IMR-90 (cell line): Measurements from ENCODE around the gene TSPAN1. TPM values are rescaled to one million over a fixed set of nuclear protein-coding genes. Genes with fewer than 3 reads are reported as not detected.

Experiments used
- ATAC-seq: fragments of 200-7000 bp; cut with Tn5 transposase; 2 replicates; pipeline ENCODE4 v1.9.1; 2020; ENCODE audit warnings: low read depth, mild to moderate bottlenecking, moderate library complexity
- BruUV-seq: library from RNA; stranded (reverse); fragments of 400-500 nt; replicated peaks from 2 replicates; lab custom pipeline; 2021; lab: Mats Ljungman, UMichigan
- CTCF ChIA-PET: fragments of 300-600 bp; formaldehyde crosslinking; extraction: SDS; loops from one replicate; lab custom pipeline; 2021; ENCODE audit warnings: antibody characterized with exemption; lab: Yijun Ruan, JAX
- POLR2A ChIA-PET: fragments of 300-600 bp; sonication (Branson Sonifier 250); formaldehyde crosslinking; loops from one replicate; lab custom pipeline; 2022; ENCODE audit warnings: antibody characterized with exemption; ENCODE audit not compliant: unreplicated experiment; lab: Charles Lee
- DNase-seq: peaks from one replicate; pipeline ENCODE4 v3.0.0; 2013
- H2AFZ ChIP-seq: replicated peaks from 2 replicates; pipeline ENCODE3; 2013; ENCODE audit warnings: low read length, mild to moderate bottlenecking; ENCODE audit not compliant: poor library complexity
- H2AK5ac ChIP-seq: 2 replicates; pipeline ENCODE4 v1.6.1; 2013; ENCODE audit warnings: low read depth, low read length, inconsistent platforms
- H2AK9ac ChIP-seq: replicated peaks from 2 replicates; pipeline ENCODE3; 2013; ENCODE audit warnings: mild to moderate bottlenecking, low read depth, low read length, moderate library complexity; ENCODE audit not compliant: poor library complexity
- H2BK120ac ChIP-seq: 2 replicates; pipeline ENCODE4 v1.6.1; 2013; ENCODE audit warnings: low read depth, low read length, inconsistent platforms
- H2BK15ac ChIP-seq: 3 replicates; pipeline ENCODE4 v1.6.1; 2013; ENCODE audit warnings: low read depth, low read length, inconsistent platforms
- H2BK20ac ChIP-seq: 2 replicates; pipeline ENCODE4 v1.6.1; 2013; ENCODE audit warnings: low read depth, mild to moderate bottlenecking, inconsistent platforms, low read length, moderate library complexity
- H2BK5ac ChIP-seq: 2 replicates; pipeline ENCODE4 v1.6.1; 2013; ENCODE audit warnings: mild to moderate bottlenecking, low read depth, low read length, inconsistent platforms; ENCODE audit not compliant: poor library complexity, severe bottlenecking
- H3K14ac ChIP-seq: replicated peaks from 2 replicates; pipeline ENCODE4 v1.6.1; 2013; ENCODE audit warnings: low read depth, low read length, inconsistent platforms
- H3K18ac ChIP-seq: 2 replicates; pipeline ENCODE4 v1.6.1; 2013; ENCODE audit warnings: low read depth, low read length, control low read depth
- H3K23ac ChIP-seq: 2 replicates; pipeline ENCODE4 v1.6.1; 2013; ENCODE audit warnings: low read depth, low read length, inconsistent platforms
- H3K27ac ChIP-seq: 2 replicates; pipeline ENCODE4 v1.5.1; 2013; ENCODE audit warnings: mild to moderate bottlenecking, control low read depth, low read length; ENCODE audit not compliant: insufficient read depth
- H3K27me3 ChIP-seq: 2 replicates; pipeline ENCODE4 v1.6.1; 2013; ENCODE audit warnings: low read length; ENCODE audit not compliant: control insufficient read depth, insufficient read depth
- H3K36me3 ChIP-seq: 2 replicates; pipeline ENCODE4 v1.6.1; 2013; ENCODE audit warnings: low read length, mixed read lengths; ENCODE audit not compliant: control insufficient read depth, insufficient read depth
- H3K4ac ChIP-seq: 2 replicates; pipeline ENCODE4 v1.6.1; 2013; ENCODE audit warnings: low read depth, low read length, inconsistent platforms
- H3K4me1 ChIP-seq: 2 replicates; pipeline ENCODE4 v1.6.1; 2013; ENCODE audit warnings: low read length, mixed read lengths; ENCODE audit not compliant: control insufficient read depth, insufficient read depth
- H3K4me2 ChIP-seq: 2 replicates; pipeline ENCODE4 v1.6.1; 2013; ENCODE audit warnings: low read depth, mild to moderate bottlenecking, control low read depth, low read length, moderate library complexity
- H3K4me3 ChIP-seq: 2 replicates; pipeline ENCODE4 v1.5.1; 2013; ENCODE audit warnings: low read depth, mild to moderate bottlenecking, control low read depth, low read length, moderate library complexity; ENCODE audit not compliant: insufficient read depth
- H3K56ac ChIP-seq: 2 replicates; pipeline ENCODE4 v1.6.1; 2013; ENCODE audit warnings: low read length, inconsistent platforms; ENCODE audit not compliant: insufficient read depth; ENCODE audit errors: extremely low read depth
- H3K79me1 ChIP-seq, 2 experiments: 2 replicates each; pipeline ENCODE4 v1.6.1; 2013; ENCODE audit warnings: low read length in 2 of 2, inconsistent platforms in 1 of 2, low read depth in 1 of 2
- H3K9ac ChIP-seq: 2 replicates; pipeline ENCODE4 v1.6.1; 2013; ENCODE audit warnings: low read depth, low read length, control low read depth
- H3K9me1 ChIP-seq: 2 replicates; pipeline ENCODE4 v1.6.1; 2013; ENCODE audit warnings: low read length, inconsistent platforms; ENCODE audit not compliant: insufficient read depth
- H3K9me3 ChIP-seq: 2 replicates; pipeline ENCODE4 v1.6.1; 2013; ENCODE audit warnings: low read length; ENCODE audit not compliant: control insufficient read depth, insufficient read depth
- H4K20me1 ChIP-seq: 2 replicates; pipeline ENCODE4 v1.6.1; 2013; ENCODE audit warnings: low read length, inconsistent platforms; ENCODE audit not compliant: insufficient read depth
- H4K5ac ChIP-seq: 2 replicates; pipeline ENCODE4 v1.6.1; 2013; ENCODE audit warnings: mild to moderate bottlenecking, low read depth, low read length, control low read depth
- H4K8ac ChIP-seq, 2 experiments: 2 replicates each; pipeline ENCODE4 v1.6.1; 2013; ENCODE audit warnings: low read depth in 2 of 2, low read length in 2 of 2, control low read depth in 1 of 2, inconsistent platforms in 1 of 2
- H4K91ac ChIP-seq: 2 replicates; pipeline ENCODE4 v1.6.1; 2013; ENCODE audit warnings: low read depth, low read length, inconsistent platforms; ENCODE audit not compliant: insufficient read depth
- FOS ChIP-seq: fragments of 150-350 bp; IDR thresholded peaks from 2 replicates; pipeline ENCODE4 v1.6.1; 2016; ENCODE audit warnings: low read depth, low read length
- RFX5 ChIP-seq: IDR thresholded peaks from 2 replicates; pipeline ENCODE4 v1.8.0; 2012; ENCODE audit warnings: low read depth, mild to moderate bottlenecking, low read length, moderate library complexity
- WGBS, 2 experiments: methylation state at CpG; one replicate each; pipeline versions ENCODE4 v1.1.5 to v1.1.7; 2013; ENCODE audit warnings: missing lambda C conversion rate in 2 of 2; ENCODE audit not compliant: insufficient read length in 1 of 2; ENCODE audit errors: extremely low coverage in 2 of 2; 5-methylcytosine and 5-hydroxymethylcytosine counted together
- dilution Hi-C: fragments of 300-500 bp; cut with HindIII; formaldehyde crosslinking; loops from one replicate; pipeline ENCODE4 v1.14.3; 2018; ENCODE audit warnings: low sequenced_read_pairs; ENCODE audit not compliant: unreplicated experiment
- in situ Hi-C: fragments of 300-500 bp; cut with MboI; formaldehyde crosslinking; loops from 3 replicates; pipeline ENCODE4 v1.14.3; 2019; ENCODE audit warnings: low sequenced_read_pairs, inconsistent platforms, mixed read lengths
- intact Hi-C: fragments of 100-400 bp; cut with micrococcal nuclease; formaldehyde crosslinking; loops from 2 replicates; pipeline ENCODE4 v1.10.0; 2022
- polyA plus RNA-seq, 3 experiments: library from polyadenylated mRNA; depleted of rRNA; stranded (reverse); fragments of >200 nt; gene quantifications; 2 replicates each; pipeline ENCODE4 v1.2.3, GENCODE V29; 2012; ENCODE audit warnings: low replicate concordance in 1 of 3
- total RNA-seq: library from RNA; depleted of rRNA; stranded (reverse); fragments of >200 nt; gene quantifications from 2 replicates; pipeline ENCODE4 v1.2.3, GENCODE V29; 2012
- TF ChIP-seq, protein P1 (sequence below): fragments of 150-350 bp; IDR thresholded peaks from 2 replicates; pipeline ENCODE4 v1.6.1; 2016; ENCODE audit warnings: low read depth, mild to moderate bottlenecking, low read length, moderate library complexity, borderline replicate concordance

Gene TSPAN1
- total and polyA plus RNA-seq, 2 of the 4 experiments (the other 2 are of a cell fraction) = 0.18 to 0.82 TPM

DNA sequence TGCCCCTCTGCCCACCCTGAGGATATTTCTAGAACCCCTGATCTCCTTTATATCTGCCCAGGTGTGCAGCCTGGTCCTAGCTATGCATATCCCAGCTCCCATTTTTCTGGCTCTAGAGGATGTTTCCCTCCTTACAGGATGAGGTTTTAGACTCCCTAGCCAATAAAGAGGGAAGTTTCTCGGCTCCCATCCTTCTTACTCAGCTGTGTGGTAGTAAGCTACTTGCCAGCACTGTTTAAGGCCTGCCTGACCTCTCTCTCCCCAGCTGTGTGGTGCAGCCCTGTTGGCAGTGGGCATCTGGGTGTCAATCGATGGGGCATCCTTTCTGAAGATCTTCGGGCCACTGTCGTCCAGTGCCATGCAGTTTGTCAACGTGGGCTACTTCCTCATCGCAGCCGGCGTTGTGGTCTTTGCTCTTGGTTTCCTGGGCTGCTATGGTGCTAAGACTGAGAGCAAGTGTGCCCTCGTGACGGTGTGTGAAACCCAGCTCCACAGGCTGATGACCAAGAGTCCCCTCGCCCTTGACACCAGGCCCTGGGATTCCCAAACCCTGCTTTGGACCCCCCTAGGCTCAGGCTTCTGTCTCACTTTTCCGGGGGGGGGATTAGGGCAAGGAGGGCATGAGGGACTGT lies 9.2 kb downstream of the TSPAN1 start:
- peak overlapping the region; percentile 58 for H3K14ac ChIP-seq
- no peak overlapping the region for H3K9ac ChIP-seq
- H2BK5ac ChIP-seq = peak overlapping the region; percentile 79
- in situ Hi-C loops = no loop called here
- no peak overlapping the region for H3K27ac ChIP-seq
- WGBS, 2 experiments = 95% methylated on average over 7 of the region's 12 CpGs; no CpG with 5 or more reads in 1 of the 2 experiments
- dilution Hi-C loops = loop anchor here (25.0 kb wide), 1 partner anchor 147 kb away; no protein-coding TSS in a partner anchor
- H2BK15ac ChIP-seq = peak overlapping the region; percentile 78; the same call in 1 of the 3 replicates
- H3K4me3 ChIP-seq = no peak overlapping the region
- ChIA-PET POLR2A (no interaction called here), CTCF (interaction anchor here (3.5 kb wide), 1 partner anchor 40 kb away, joined by 21 read pairs; no protein-coding TSS in a partner anchor)
- H3K9me1 ChIP-seq = peaks cover 16% of the 10 kb centered on the region
- no peaks in the 10 kb centered on the region for H3K27me3 ChIP-seq
- no peaks in the 10 kb centered on the region for H3K9me3 ChIP-seq
- intact Hi-C loops = no loop called here
- no peak overlapping the region for H3K56ac ChIP-seq
- H4K5ac ChIP-seq = peak overlapping the region; percentile 38; the same call in 1 of the 2 replicates
- TF ChIP-seq RFX5 (no peak), FOS (no peak)
- TF ChIP-seq, protein P1, sequence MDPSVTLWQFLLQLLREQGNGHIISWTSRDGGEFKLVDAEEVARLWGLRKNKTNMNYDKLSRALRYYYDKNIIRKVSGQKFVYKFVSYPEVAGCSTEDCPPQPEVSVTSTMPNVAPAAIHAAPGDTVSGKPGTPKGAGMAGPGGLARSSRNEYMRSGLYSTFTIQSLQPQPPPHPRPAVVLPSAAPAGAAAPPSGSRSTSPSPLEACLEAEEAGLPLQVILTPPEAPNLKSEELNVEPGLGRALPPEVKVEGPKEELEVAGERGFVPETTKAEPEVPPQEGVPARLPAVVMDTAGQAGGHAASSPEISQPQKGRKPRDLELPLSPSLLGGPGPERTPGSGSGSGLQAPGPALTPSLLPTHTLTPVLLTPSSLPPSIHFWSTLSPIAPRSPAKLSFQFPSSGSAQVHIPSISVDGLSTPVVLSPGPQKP = no peak
- no peak for ATAC-seq
- H2BK120ac ChIP-seq = peak overlapping the region; percentile 90
- H2AK9ac ChIP-seq = peak overlapping the region; percentile 88
- H2AK5ac ChIP-seq = peak overlapping the region; percentile 91
- H2BK20ac ChIP-seq = peak overlapping the region; percentile 79
- no peak overlapping the region; the same call in 1 of the 2 replicates for H3K18ac ChIP-seq
- H3K79me1 ChIP-seq = no peaks in the 10 kb centered on the region
- H4K8ac ChIP-seq = peak overlapping the region; percentile 50 to 90; a peak in 2 of 4 replicates
- peaks cover 16% of the 10 kb centered on the region for H3K4me1 ChIP-seq
- BruUV-seq = no TSS peak
- H2AFZ ChIP-seq = no peak overlapping the region
- peaks cover 12% of the 10 kb centered on the region; the same call in 1 of the 2 replicates for H3K36me3 ChIP-seq
- H4K91ac ChIP-seq = peak overlapping the region; percentile 51
- no peak overlapping the region for H3K23ac ChIP-seq
- DNase-seq = no peak
- no peaks in the 10 kb centered on the region for H4K20me1 ChIP-seq
- peak overlapping the region; percentile 90 for H3K4ac ChIP-seq
- H3K4me2 ChIP-seq = no peak overlapping the region
